HG02678 (cell line): Measurements from ENCODE around the gene SQSTM1.
"Not testable (repeated sequence)": the region's sequence is repeated elsewhere in the genome, so short reads cannot be mapped to it uniquely, and the experiment has no call there.

Source experiments
- ATAC-seq: cut with Tn5 transposase; IDR thresholded peaks from one replicate; pipeline ENCODE4 v1.9.1; 2021; ENCODE audit warnings: mild to moderate bottlenecking, moderate library complexity; ENCODE audit not compliant: unreplicated experiment

The SQSTM1 gene

GRCh38 chr5:179823937-179824744 lies 3.4 kb downstream of the SQSTM1 start:
- no peak for ATAC-seq

GRCh38 chr5:179824745-179825112 lies 4.0 kb downstream of the SQSTM1 start:
- ATAC-seq: no peak

GRCh38 chr5:179825655-179826182 lies 5.0 kb downstream of the SQSTM1 start:
- ATAC-seq: no peak

GRCh38 chr5:179827680-179828079 lies 7.0 kb downstream of the SQSTM1 start:
- ATAC-seq: no peak

- ATAC-seq: no peak
Observed at GRCh38 chr5:179828756-179829421, 8.2 kb downstream of the SQSTM1 start.

- ATAC-seq: no peak
Observed at GRCh38 chr5:179829732-179830435, 9.2 kb downstream of the SQSTM1 start.

- no peak for ATAC-seq
Observed at GRCh38 chr5:179830818-179831468, 10.2 kb downstream of the SQSTM1 start.

- no peak for ATAC-seq
Observed at GRCh38 chr5:179832039-179832745, 11.5 kb downstream of the SQSTM1 start.

- ATAC-seq: no peak
Observed at GRCh38 chr5:179833056-179833708, 12.5 kb downstream of the SQSTM1 start.

- ATAC-seq: no peak
Observed at GRCh38 chr5:179833709-179834070, 13.0 kb downstream of the SQSTM1 start.

- ATAC-seq: no peak
Observed at GRCh38 chr5:179834120-179834519, 13.4 kb downstream of the SQSTM1 start.

GRCh38 chr5:179834871-179835270 lies 14.2 kb downstream of the SQSTM1 start:
- not testable (repeated sequence) for ATAC-seq

GRCh38 chr5:179836225-179837019 lies 15.7 kb downstream of the SQSTM1 start:
- peak; percentile 70 for ATAC-seq

- no peak for ATAC-seq
Observed at GRCh38 chr5:179837076-179838011, 16.6 kb downstream of the SQSTM1 start.

- no peak for ATAC-seq
Observed at GRCh38 chr5:179839328-179840256, 18.9 kb downstream of the SQSTM1 start.

GRCh38 chr5:179840321-179840720 lies 19.6 kb downstream of the SQSTM1 start:
- no peak for ATAC-seq

- ATAC-seq: no peak
Observed at GRCh38 chr5:179840766-179841165, 20.1 kb downstream of the SQSTM1 start.
